HFF-Myc (cell line): ENCODE results near the gene FRMPD3.

Experiments used
- DNase-seq: peaks from one replicate; pipeline ENCODE4 v3.0.0-alpha.2; 2011; ENCODE audit warnings: low read depth; ENCODE audit errors: extremely low read depth
- H3K4me3 ChIP-seq: replicated peaks from 2 replicates; pipeline ENCODE4 v1.5.1; 2011; ENCODE audit warnings: low read depth, mild to moderate bottlenecking, control low read depth, low read length
- CTCF ChIP-seq: IDR thresholded peaks from 2 replicates; pipeline ENCODE4 v1.5.1; 2012; ENCODE audit warnings: mild to moderate bottlenecking, low read depth, low read length, control low read depth; ENCODE audit errors: missing control alignments

FRMPD3 gene

GRCh38 chrX:107451731-107452130, 2.3 kb downstream of the FRMPD3 start:
- TF ChIP-seq CTCF, result no peak
- no peak overlapping the region for H3K4me3 ChIP-seq
- no peak for DNase-seq

GRCh38 chrX:107452581-107452980, 3.1 kb downstream of the FRMPD3 start:
- H3K4me3 ChIP-seq, result no peak overlapping the region
- no peak for TF ChIP-seq CTCF
- no peak for DNase-seq

GRCh38 chrX:107454302-107454701, 4.8 kb downstream of the FRMPD3 start:
- TF ChIP-seq CTCF, result no peak
- H3K4me3 ChIP-seq, result no peak overlapping the region
- peak; percentile 2 for DNase-seq

- H3K4me3 ChIP-seq, result no peak overlapping the region
- no peak for DNase-seq
- TF ChIP-seq CTCF, result no peak
Measured at GRCh38 chrX:107457289-107457688, 7.8 kb downstream of the FRMPD3 start.

GRCh38 chrX:107465932-107466620, 16.6 kb downstream of the FRMPD3 start:
- no peak overlapping the region for H3K4me3 ChIP-seq
- no peak for TF ChIP-seq CTCF
- DNase-seq, result no peak

GRCh38 chrX:107467271-107467670, 17.8 kb downstream of the FRMPD3 start:
- H3K4me3 ChIP-seq, result no peak overlapping the region
- TF ChIP-seq CTCF, result no peak
- no peak for DNase-seq

- no peak for TF ChIP-seq CTCF
- no peak overlapping the region for H3K4me3 ChIP-seq
- no peak for DNase-seq
Measured at GRCh38 chrX:107470198-107470597, 20.7 kb downstream of the FRMPD3 start.
